Spleen (tissue), 11 donors: Measurements from ENCODE around the gene LCP1. TPM values are rescaled to one million over a fixed set of nuclear protein-coding genes. Genes with fewer than 3 reads are reported as not detected.

Experiments used
- DNase-seq: peaks from one replicate; pipeline ENCODE4 v3.0.0-alpha.2; 2020
- H3K27ac ChIP-seq, 8 donors: fragments of 200-600 bp; sonication (generic) in 7 of 8; 1 replicate in 4 of 8; 2 replicates in 4 of 8; pipeline versions ENCODE4 v1.5.0 to v1.8.0; 2016 to 2021; ENCODE audit warnings: inconsistent platforms in 4 of 8, mild to moderate bottlenecking in 4 of 8, moderate library complexity in 1 of 8
- H3K27me3 ChIP-seq, 7 donors: fragments of 200-600 bp; sonication (generic) in 6 of 7; replicated peaks in 1 of 7; 1 replicate in 4 of 7; 2 replicates in 3 of 7; pipeline versions ENCODE4 v1.5.0 to v1.8.0; 2016 to 2021; ENCODE audit warnings: inconsistent platforms in 3 of 7, mild to moderate bottlenecking in 1 of 7
- H3K36me3 ChIP-seq, 6 donors: fragments of 200-600 bp; sonication (generic) in 5 of 6; 1 replicate in 4 of 6; 2 replicates in 2 of 6; pipeline versions ENCODE4 v1.5.0 to v1.8.0; 2016 to 2021; ENCODE audit warnings: inconsistent platforms in 2 of 6
- H3K4me1 ChIP-seq, 6 donors: fragments of 200-600 bp; sonication (generic) in 5 of 6; 1 replicate in 3 of 6; 2 replicates in 3 of 6; pipeline versions ENCODE4 v1.5.0 to v1.8.0; 2016 to 2021; ENCODE audit warnings: inconsistent platforms in 3 of 6
- H3K4me3 ChIP-seq, 8 donors: fragments of 200-600 bp; sonication (generic) in 7 of 8; 1 replicate in 4 of 8; 2 replicates in 4 of 8; pipeline versions ENCODE4 v1.5.0 to v1.8.0; 2016 to 2021; ENCODE audit warnings: inconsistent platforms in 4 of 8, mild to moderate bottlenecking in 4 of 8, moderate library complexity in 2 of 8
- H3K9me3 ChIP-seq, 8 donors: fragments of 200-600 bp; sonication (generic) in 7 of 8; 1 replicate in 4 of 8; 2 replicates in 4 of 8; pipeline versions ENCODE4 v1.5.0 to v1.8.0; 2016 to 2021; ENCODE audit warnings: inconsistent platforms in 4 of 8
- CTCF ChIP-seq, 11 experiments: fragments of 200-600 bp in 7 of 11; fragments of 450-650 bp in 4 of 11; sonication (generic) in 4 of 11; IDR thresholded peaks in 8 of 11; conservative IDR thresholded peaks in 3 of 11; 1 replicate in 7 of 11; 2 replicates in 4 of 11; pipeline versions ENCODE4 v1.4.0 to v1.8.0; 2016 to 2021; ENCODE audit warnings: antibody characterized with exemption in 11 of 11, inconsistent platforms in 4 of 11, mild to moderate bottlenecking in 1 of 11
- POLR2A ChIP-seq, 3 donors: fragments of 450-650 bp; IDR thresholded peaks; one replicate each; pipeline ENCODE4 v1.5.1; 2017; ENCODE audit warnings: antibody characterized with exemption in 3 of 3, mild to moderate bottlenecking in 1 of 3
- POLR2AphosphoS5 ChIP-seq, 3 donors: sonication (generic); formaldehyde crosslinking; IDR thresholded peaks; one replicate each; pipeline ENCODE4 v1.5.1; 2017; ENCODE audit warnings: antibody characterized with exemption in 3 of 3
- WGBS, 5 donors: extraction: QIAGEN DNeasy Blood & Tissue Kit in 3 of 5; methylation state at CpG; one replicate each; pipeline versions ENCODE4 v1.1.5 to v1.1.7; 2013 to 2018; 5-methylcytosine and 5-hydroxymethylcytosine counted together
- intact Hi-C: fragments of 100-400 bp; cut with DNase I; formaldehyde crosslinking; loops from one replicate; pipeline ENCODE4 v1.15.0; 2023; ENCODE audit warnings: low total_unique reads
- polyA plus RNA-seq, 3 donors: library from polyadenylated mRNA; stranded (reverse); fragments of 200-250 nt; gene quantifications; one replicate each; pipeline ENCODE4 v1.2.1, GENCODE V29; 2013
- total RNA-seq, 7 donors: library from RNA; depleted of rRNA in 3 of 7; stranded (reverse); fragments of >200 nt in 3 of 7; fragmentation: NEBNext Ultra II Directional in 4 of 7; extraction: Animal tissue kit (Norgen Biotek cat#: 25700) in 4 of 7; gene quantifications; one replicate each; pipeline versions ENCODE4 v1.1.0 to v1.2.1, GENCODE V29; 2016 to 2021
- donor health status: healthy with polysubstance abuse.
- donor health status: DM: no; HTN: no; CAD: no; lungs with moderate emphysema.
- donor health status: DM: no; HTN: no; CAD: no.
- donor health status: Bipolar disorder and iron deficiency.
- donor health status: healthy.
- donor health status: DM: no; HTN: no; CAD: no.
- donor health status: DM: yes; HTN: yes; CAD: no.

Gene LCP1
- total and polyA plus RNA-seq, 10 donors, result 155 to 968 (median 572) TPM

GRCh38 chr13:46202188-46202795 is 20.3 kb upstream of the LCP1 start:
- Histone ChIP-seq H3K27ac (peak overlapping the region in 5 of 8 donors; percentile 12 to 41 (median 27)), H3K4me1 (peaks cover 7 to 54% (median 26%) of the 10 kb centered on the region in 6 donors), H3K27me3 (peaks cover 0 to 5% (median 0%) of the 10 kb centered on the region in 7 donors), H3K36me3 (no peaks in the 10 kb centered on the region), H3K4me3 (no peak overlapping the region), H3K9me3 (no peaks in the 10 kb centered on the region)
- WGBS, 5 donors, result 45 to 60% (median 55%) methylated on average over 3 of the region's 3 CpGs
- intact Hi-C loops, result no loop called here
- DNase-seq, result no peak
- TF ChIP-seq POLR2A (IDR thresholded peaks at IDR 0.05) (no peak), POLR2AphosphoS5 (IDR thresholded peaks at IDR 0.05) (no peak), CTCF (IDR thresholded peaks at IDR 0.05 in 8 of 11, conservative IDR thresholded peaks at IDR 0.05 in 3 of 11) (no peak)

GRCh38 chr13:46198696-46199193 is 16.8 kb upstream of the LCP1 start:
- H3K27ac ChIP-seq, result peak overlapping the region in 1 of 8 donors; percentile 71
- intact Hi-C loops, result no loop called here
- no peaks in the 10 kb centered on the region for H3K27me3 ChIP-seq
- no peaks in the 10 kb centered on the region for H3K36me3 ChIP-seq
- no peak for DNase-seq
- TF ChIP-seq POLR2AphosphoS5 (IDR thresholded peaks at IDR 0.05), result no peak
- TF ChIP-seq POLR2A (IDR thresholded peaks at IDR 0.05), result no peak
- no peak for TF ChIP-seq CTCF (IDR thresholded peaks at IDR 0.05 in 8 of 11, conservative IDR thresholded peaks at IDR 0.05 in 3 of 11)
- no peaks in the 10 kb centered on the region for H3K9me3 ChIP-seq
- WGBS, 5 donors, result 84 to 93% (median 92%) methylated on average over 3 of the region's 3 CpGs
- H3K4me1 ChIP-seq, result peaks cover 7 to 60% (median 26%) of the 10 kb centered on the region in 6 donors
- H3K4me3 ChIP-seq, result no peak overlapping the region

DNA sequence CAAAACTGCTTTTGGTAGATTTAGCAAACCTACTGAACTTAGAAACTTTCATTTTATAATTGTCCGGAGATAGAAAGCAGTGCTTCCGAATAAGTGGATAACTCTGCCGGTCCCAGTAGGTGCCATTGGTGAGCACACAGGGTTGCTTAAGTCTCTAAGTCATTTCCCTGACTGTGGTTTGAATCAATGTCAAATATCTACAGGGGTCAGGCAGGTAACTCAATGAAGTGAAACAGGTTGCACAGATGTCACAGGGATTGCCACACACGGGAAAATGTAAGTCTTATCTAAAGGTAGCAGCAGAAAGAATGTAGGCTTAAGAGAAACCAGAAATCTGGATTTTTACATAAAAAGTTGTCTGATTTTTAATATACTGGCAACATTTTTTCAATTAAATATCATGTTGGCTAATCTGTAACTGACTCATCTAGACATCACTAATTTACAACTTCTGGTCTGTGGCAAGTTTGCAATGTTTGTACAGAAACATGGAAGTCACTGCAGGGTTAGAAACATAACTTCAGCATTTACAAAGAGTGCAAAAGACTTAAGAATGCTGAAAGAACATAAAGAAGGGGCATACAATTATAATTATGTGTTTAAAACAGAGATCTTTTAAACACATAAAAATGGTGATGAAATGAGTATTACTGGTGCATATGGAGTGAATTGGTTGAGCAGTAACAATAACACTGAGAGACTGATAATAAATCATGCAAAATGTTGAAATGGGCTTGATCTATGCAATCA is 15.5 kb upstream of the LCP1 start:
- peak overlapping the region in 2 of 8 donors; percentile 1 to 40 for H3K27ac ChIP-seq
- TF ChIP-seq CTCF (IDR thresholded peaks at IDR 0.05 in 8 of 11, conservative IDR thresholded peaks at IDR 0.05 in 3 of 11) (no peak), POLR2AphosphoS5 (IDR thresholded peaks at IDR 0.05) (no peak), POLR2A (IDR thresholded peaks at IDR 0.05) (no peak)
- WGBS, 5 donors, result 46 to 67% (median 56%) methylated on average over 4 of the region's 4 CpGs
- DNase-seq, result no peak
- no peak overlapping the region for H3K4me3 ChIP-seq
- intact Hi-C loops, result no loop called here
- no peaks in the 10 kb centered on the region for H3K27me3 ChIP-seq
- H3K9me3 ChIP-seq, result no peaks in the 10 kb centered on the region
- H3K36me3 ChIP-seq, result no peaks in the 10 kb centered on the region
- H3K4me1 ChIP-seq, result peaks cover under 1 to 52% (median 18%) of the 10 kb centered on the region in 6 donors

- 74 to 86% (median 79%) methylated on average over 1 of the region's 1 CpG for WGBS, 5 donors
- H3K27me3 ChIP-seq, result no peaks in the 10 kb centered on the region
Measured at GRCh38 chr13:46195016-46195415, 13.0 kb upstream of the LCP1 start.

More at GRCh38 chr13:46195016-46195415, 13.0 kb upstream of the LCP1 start:
- DNase-seq, result no peak
- Histone ChIP-seq H3K27ac (peak overlapping the region in 3 of 8 donors; percentile 37 to 49 (median 48)), H3K36me3 (no peaks in the 10 kb centered on the region), H3K4me3 (no peak overlapping the region), H3K9me3 (no peaks in the 10 kb centered on the region), H3K4me1 (peaks cover 0 to 35% (median 5%) of the 10 kb centered on the region in 6 donors)
- no peak for TF ChIP-seq POLR2AphosphoS5 (IDR thresholded peaks at IDR 0.05)
- intact Hi-C loops, result no loop called here
